Mesendoderm (in vitro differentiated cells): ENCODE measurements around the gene USP13.

ENCODE experiments used
- DNase-seq: peaks from one replicate; pipeline ENCODE4 v3.0.0; 2013
- H2AK5ac ChIP-seq: 2 replicates; pipeline ENCODE4 v1.6.1; 2013; ENCODE audit warnings: low read length, inconsistent platforms
- H2BK120ac ChIP-seq: 2 replicates; pipeline ENCODE4 v1.6.1; 2013; ENCODE audit warnings: low read depth, mild to moderate bottlenecking, low read length, moderate library complexity, mixed read lengths
- H2BK15ac ChIP-seq: replicated peaks from 2 replicates; pipeline ENCODE4 v1.6.1; 2013; ENCODE audit warnings: low read depth, mild to moderate bottlenecking, moderate library complexity
- H2BK5ac ChIP-seq: 2 replicates; pipeline ENCODE4 v1.6.1; 2013; ENCODE audit warnings: low read length, inconsistent platforms
- H3K18ac ChIP-seq: 2 replicates; pipeline ENCODE4 v1.6.1; 2013; ENCODE audit warnings: mild to moderate bottlenecking, low read length, mixed read lengths
- H3K23ac ChIP-seq: one replicate; pipeline ENCODE4 v1.6.1; 2013; ENCODE audit warnings: low read length
- H3K27ac ChIP-seq: 2 replicates; pipeline ENCODE4 v1.5.1; 2013; ENCODE audit warnings: low read depth, mild to moderate bottlenecking, inconsistent platforms, low read length, moderate library complexity
- H3K27me3 ChIP-seq: 2 replicates; pipeline ENCODE4 v1.6.1; 2013; ENCODE audit warnings: low read length, control low read depth, mild to moderate bottlenecking, inconsistent platforms; ENCODE audit not compliant: insufficient read depth, poor library complexity
- H3K36me3 ChIP-seq: 2 replicates; pipeline ENCODE4 v1.6.1; 2013; ENCODE audit warnings: low read length, inconsistent platforms; ENCODE audit not compliant: control insufficient read depth, insufficient read depth
- H3K4ac ChIP-seq: one replicate; pipeline ENCODE4 v1.6.1; 2013; ENCODE audit warnings: low read depth, mild to moderate bottlenecking, low read length, moderate library complexity
- H3K4me1 ChIP-seq: 2 replicates; pipeline ENCODE4 v1.6.1; 2013; ENCODE audit warnings: low read depth, low read length, inconsistent platforms; ENCODE audit not compliant: control insufficient read depth
- H3K4me2 ChIP-seq: 2 replicates; pipeline ENCODE4 v1.6.1; 2013; ENCODE audit warnings: low read length
- H3K4me3 ChIP-seq: 2 replicates; pipeline ENCODE4 v1.5.1; 2013; ENCODE audit warnings: mild to moderate bottlenecking, low read length
- H3K56ac ChIP-seq: one replicate; pipeline ENCODE4 v1.6.1; 2013; ENCODE audit warnings: low read length
- H3K79me1 ChIP-seq: 2 replicates; pipeline ENCODE4 v1.6.1; 2013; ENCODE audit warnings: low read length, inconsistent platforms
- H3K79me2 ChIP-seq: 2 replicates; pipeline ENCODE4 v1.6.1; 2013; ENCODE audit warnings: mild to moderate bottlenecking, low read length; ENCODE audit not compliant: control insufficient read depth, insufficient read depth
- H3K9ac ChIP-seq: 2 replicates; pipeline ENCODE4 v1.6.1; 2013; ENCODE audit warnings: low read length, inconsistent platforms
- H4K5ac ChIP-seq: one replicate; pipeline ENCODE4 v1.6.1; 2013; ENCODE audit warnings: low read length
- H4K8ac ChIP-seq: one replicate; pipeline ENCODE4 v1.6.1; 2013; ENCODE audit warnings: low read depth, mild to moderate bottlenecking, control low read depth, low read length, moderate library complexity
- WGBS: extraction: QIAGEN DNeasy Blood & Tissue Kit; methylation state at CpG from one replicate; pipeline ENCODE4 v1.1.7; 2013; ENCODE audit warnings: low lambda C conversion rate, missing lambda C conversion rate; ENCODE audit not compliant: insufficient coverage; ENCODE audit errors: extremely low coverage; 5-methylcytosine and 5-hydroxymethylcytosine counted together

The USP13 gene

DNA sequence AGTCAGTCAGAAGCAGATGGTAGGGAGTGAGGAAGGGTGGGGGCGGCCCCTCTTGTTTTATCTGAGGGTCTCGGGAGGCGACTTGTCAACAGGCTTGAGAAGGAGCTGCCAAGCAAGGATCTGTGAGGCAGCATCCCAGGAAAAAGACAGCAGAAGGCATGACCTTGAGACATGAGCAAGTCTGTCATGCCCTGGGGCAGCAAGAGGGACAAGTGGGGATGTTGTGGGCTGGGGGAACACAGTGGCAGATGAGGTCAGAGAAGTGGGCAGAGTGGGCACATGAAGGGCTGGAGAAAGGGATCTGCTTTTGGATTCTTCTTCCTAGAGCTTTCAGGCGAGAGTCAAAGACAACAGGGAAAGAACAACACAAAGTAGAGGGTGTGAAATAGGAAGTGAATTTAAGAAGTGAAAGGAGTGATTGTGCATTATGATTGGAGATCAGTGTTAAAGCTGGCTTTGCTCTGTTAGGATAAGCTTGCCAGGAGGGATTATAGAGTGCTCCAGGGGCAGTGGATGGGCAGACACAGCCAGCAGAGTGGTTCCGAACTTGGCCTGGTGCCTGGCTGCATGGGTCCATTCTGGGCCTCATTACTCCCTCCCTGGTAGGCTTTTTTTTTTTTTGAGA, 73.3 kb downstream of the USP13 start:
- Histone ChIP-seq H3K4me1 (no peaks in the 10 kb centered on the region), H2BK120ac (no peak overlapping the region), H3K36me3 (no peaks in the 10 kb centered on the region), H2AK5ac (no peak overlapping the region), H2BK5ac (no peak overlapping the region), H2BK15ac (no peak overlapping the region), H3K27me3 (no peaks in the 10 kb centered on the region), H3K79me1 (no peaks in the 10 kb centered on the region), H3K23ac (no peak overlapping the region), H3K4me2 (no peak overlapping the region), H3K4ac (no peak overlapping the region), H3K27ac (no peak overlapping the region), H3K9ac (no peak overlapping the region), H4K8ac (no peak overlapping the region), H3K4me3 (no peak overlapping the region), H3K79me2 (no peaks in the 10 kb centered on the region), H3K56ac (no peak overlapping the region), H3K18ac (no peak overlapping the region), H4K5ac (no peak overlapping the region)
- no CpG with 5 or more reads among the region's 5 CpGs for WGBS
- DNase-seq, result no peak

DNA sequence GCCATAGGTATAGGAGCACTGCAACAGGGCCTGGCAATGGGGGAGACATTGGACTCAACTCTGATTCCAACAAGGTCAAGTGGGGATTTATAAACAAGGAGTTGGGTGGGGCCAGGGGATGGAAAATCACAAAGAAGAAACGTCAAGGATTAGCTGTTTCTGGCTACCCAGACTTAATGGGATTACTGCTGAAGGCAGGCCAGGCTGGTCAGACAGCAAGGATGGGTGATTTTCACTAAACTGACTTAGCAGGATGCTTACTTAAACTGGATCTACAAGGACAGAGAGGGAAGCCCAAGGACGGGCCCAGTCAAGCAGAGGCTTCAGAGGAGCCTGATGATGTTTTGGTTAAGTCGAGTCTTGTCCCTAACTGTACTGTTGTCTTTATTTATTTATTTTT, 76.2 kb downstream of the USP13 start:
- H2BK120ac ChIP-seq, result no peak overlapping the region
- no peak overlapping the region for H3K18ac ChIP-seq
- H3K4ac ChIP-seq, result no peak overlapping the region
- no peaks in the 10 kb centered on the region for H3K27me3 ChIP-seq
- peaks cover 1% of the 10 kb centered on the region for H3K36me3 ChIP-seq
- no peak overlapping the region for H3K56ac ChIP-seq
- H3K79me2 ChIP-seq, result no peaks in the 10 kb centered on the region
- no peak overlapping the region for H2AK5ac ChIP-seq
- no peak overlapping the region for H3K9ac ChIP-seq
- H3K4me3 ChIP-seq, result no peak overlapping the region
- H4K8ac ChIP-seq, result no peak overlapping the region
- no peak overlapping the region for H3K4me2 ChIP-seq
- WGBS, result no CpG with 5 or more reads among the region's 3 CpGs
- no peak overlapping the region for H4K5ac ChIP-seq
- no peak for DNase-seq
- H3K4me1 ChIP-seq, result no peaks in the 10 kb centered on the region
- no peak overlapping the region for H2BK5ac ChIP-seq
- H3K27ac ChIP-seq, result no peak overlapping the region
- no peak overlapping the region for H3K23ac ChIP-seq
- no peak overlapping the region for H2BK15ac ChIP-seq
- no peaks in the 10 kb centered on the region for H3K79me1 ChIP-seq

DNA sequence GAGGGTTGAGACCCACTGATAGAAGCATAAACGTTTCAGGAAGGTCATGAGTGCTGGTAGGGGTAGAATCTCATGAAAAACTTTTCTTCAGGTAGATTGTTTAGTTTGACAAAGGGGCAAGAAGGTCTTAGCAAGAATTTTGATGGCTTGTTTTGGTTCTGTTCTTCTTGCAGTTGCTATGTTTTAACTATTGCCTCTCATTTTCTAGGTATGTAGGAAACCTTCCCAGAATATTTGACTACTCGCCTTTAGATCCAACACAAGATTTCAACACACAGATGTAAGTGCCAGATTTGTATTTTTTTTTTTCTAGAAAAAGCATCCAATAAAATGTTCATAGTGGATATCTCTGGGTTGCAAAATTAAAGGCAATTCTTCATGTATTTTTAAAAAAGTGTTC, 77.1 kb downstream of the USP13 start:
- H2BK5ac ChIP-seq, result no peak overlapping the region
- H3K18ac ChIP-seq, result no peak overlapping the region
- H4K5ac ChIP-seq, result no peak overlapping the region
- no peak overlapping the region for H3K9ac ChIP-seq
- no peak overlapping the region for H4K8ac ChIP-seq
- H3K4me2 ChIP-seq, result no peak overlapping the region
- no peaks in the 10 kb centered on the region for H3K79me2 ChIP-seq
- H3K27ac ChIP-seq, result no peak overlapping the region
- no CpG with 5 or more reads among the region's 2 CpGs for WGBS
- no peak overlapping the region for H2BK15ac ChIP-seq
- H3K79me1 ChIP-seq, result no peaks in the 10 kb centered on the region
- H3K27me3 ChIP-seq, result no peaks in the 10 kb centered on the region
- no peak overlapping the region for H3K4ac ChIP-seq
- no peak overlapping the region for H2AK5ac ChIP-seq
- no peak for DNase-seq
- no peak overlapping the region for H2BK120ac ChIP-seq
- peaks cover 1% of the 10 kb centered on the region for H3K36me3 ChIP-seq
- no peak overlapping the region for H3K23ac ChIP-seq
- no peak overlapping the region for H3K56ac ChIP-seq
- H3K4me1 ChIP-seq, result no peaks in the 10 kb centered on the region
- no peak overlapping the region for H3K4me3 ChIP-seq

DNA sequence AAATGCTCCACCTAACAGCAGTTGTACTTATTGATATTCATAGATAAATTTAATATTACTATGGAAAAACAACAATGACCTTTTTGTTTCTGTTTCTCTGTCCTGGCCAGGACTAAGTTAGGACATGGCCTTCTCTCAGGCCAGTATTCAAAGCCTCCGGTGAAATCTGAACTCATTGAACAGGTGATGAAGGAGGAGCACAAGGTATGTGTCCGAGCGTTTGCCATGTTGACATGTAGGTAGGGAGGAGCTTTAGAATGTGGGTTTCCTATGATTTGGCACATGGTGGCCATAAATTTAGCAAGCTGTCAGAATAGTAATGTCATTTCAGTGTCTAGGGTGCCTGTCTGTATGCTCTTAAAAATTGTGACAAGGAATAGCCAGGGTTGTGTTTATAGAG, 77.7 kb downstream of the USP13 start:
- H3K4me2 ChIP-seq, result no peak overlapping the region
- no CpG with 5 or more reads among the region's 3 CpGs for WGBS
- H3K23ac ChIP-seq, result no peak overlapping the region

DNA sequence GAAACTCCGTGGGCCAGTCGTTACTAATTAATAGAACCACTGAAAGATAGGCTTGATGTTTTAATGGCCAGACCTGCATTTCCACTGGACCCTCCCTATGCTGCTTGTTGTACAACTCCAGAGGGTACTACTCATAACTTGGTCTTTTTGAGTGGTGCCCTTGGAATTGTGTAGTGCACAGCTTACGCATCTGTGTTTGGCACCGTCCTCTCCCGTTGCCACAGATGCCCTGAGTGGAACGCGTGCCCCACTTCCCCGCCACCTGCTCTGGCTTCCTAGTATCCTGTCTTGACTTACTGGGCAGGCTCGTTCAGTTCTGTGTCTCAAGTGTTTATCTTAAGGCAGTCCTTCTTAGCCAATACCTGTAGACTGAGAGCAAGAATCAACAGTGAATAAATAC, 78.7 kb downstream of the USP13 start:
- no peak for DNase-seq
- Histone ChIP-seq H3K27me3 (no peaks in the 10 kb centered on the region), H2AK5ac (no peak overlapping the region), H3K79me2 (no peaks in the 10 kb centered on the region), H3K56ac (no peak overlapping the region), H3K27ac (no peak overlapping the region), H3K4me3 (no peak overlapping the region), H3K18ac (no peak overlapping the region), H3K4ac (no peak overlapping the region), H2BK15ac (no peak overlapping the region), H2BK120ac (no peak overlapping the region), H4K8ac (no peak overlapping the region), H3K36me3 (peaks cover 1% of the 10 kb centered on the region), H3K23ac (no peak overlapping the region), H4K5ac (no peak overlapping the region), H3K4me1 (no peaks in the 10 kb centered on the region), H3K4me2 (no peak overlapping the region), H3K79me1 (no peaks in the 10 kb centered on the region), H2BK5ac (no peak overlapping the region), H3K9ac (no peak overlapping the region)
- WGBS, result no CpG with 5 or more reads among the region's 9 CpGs

More for the DNA sequence above, 77.7 kb downstream of the USP13 start:
- H3K79me2 ChIP-seq, result no peaks in the 10 kb centered on the region
- no peaks in the 10 kb centered on the region for H3K79me1 ChIP-seq
- H4K5ac ChIP-seq, result no peak overlapping the region
- no peak overlapping the region for H3K9ac ChIP-seq
- peaks cover 1% of the 10 kb centered on the region for H3K36me3 ChIP-seq
- H3K18ac ChIP-seq, result no peak overlapping the region
- H3K4me1 ChIP-seq, result no peaks in the 10 kb centered on the region
- no peak overlapping the region for H3K4me3 ChIP-seq
- H3K27ac ChIP-seq, result no peak overlapping the region
- H2BK5ac ChIP-seq, result no peak overlapping the region
- H4K8ac ChIP-seq, result no peak overlapping the region
- H2AK5ac ChIP-seq, result no peak overlapping the region
- H3K4ac ChIP-seq, result no peak overlapping the region
- no peaks in the 10 kb centered on the region for H3K27me3 ChIP-seq
- no peak overlapping the region for H2BK15ac ChIP-seq
- no peak for DNase-seq
- H3K56ac ChIP-seq, result no peak overlapping the region
- no peak overlapping the region for H2BK120ac ChIP-seq

DNA sequence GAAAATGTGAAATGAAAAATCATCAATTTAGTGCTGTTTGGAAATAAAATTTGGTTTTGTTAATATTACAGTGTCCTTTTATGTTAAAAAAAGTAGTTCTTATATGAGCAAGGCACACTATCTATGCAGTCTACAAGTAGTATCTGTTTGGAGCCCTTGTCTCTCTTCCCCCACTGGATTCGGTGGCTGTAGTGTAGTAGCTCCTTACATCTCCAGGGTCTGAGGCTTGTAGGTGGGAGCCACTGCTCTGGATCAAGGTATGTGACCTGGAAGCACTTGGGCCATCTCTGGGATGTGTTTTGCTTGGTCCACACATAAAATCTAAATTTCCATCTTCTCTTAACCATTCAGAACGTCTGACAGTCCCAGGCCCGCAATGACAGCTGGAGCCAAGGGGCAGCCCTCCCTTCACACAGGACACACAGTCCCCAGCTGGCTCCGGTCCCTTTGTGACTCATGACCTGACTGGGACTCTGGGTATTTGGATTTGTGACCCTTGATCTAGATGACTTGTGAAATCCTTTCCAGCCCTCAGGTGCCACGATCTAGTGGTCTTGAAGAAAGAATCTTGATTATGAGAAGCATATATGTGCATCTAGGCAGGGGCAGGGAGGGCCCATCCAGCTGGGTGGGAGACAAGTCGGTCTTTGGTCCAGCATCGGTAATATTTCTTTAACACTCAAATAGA, 80.0 kb downstream of the USP13 start:
- Histone ChIP-seq H2BK15ac (no peak overlapping the region), H2BK5ac (no peak overlapping the region), H2AK5ac (no peak overlapping the region), H2BK120ac (no peak overlapping the region), H3K79me2 (no peaks in the 10 kb centered on the region), H3K9ac (no peak overlapping the region), H3K4ac (no peak overlapping the region), H3K4me2 (no peak overlapping the region), H4K5ac (no peak overlapping the region), H3K56ac (no peak overlapping the region), H3K4me3 (no peak overlapping the region), H3K18ac (no peak overlapping the region), H3K79me1 (no peaks in the 10 kb centered on the region), H3K27ac (no peak overlapping the region), H3K4me1 (no peaks in the 10 kb centered on the region), H3K27me3 (no peaks in the 10 kb centered on the region), H3K36me3 (peaks cover 1% of the 10 kb centered on the region), H3K23ac (no peak overlapping the region), H4K8ac (no peak overlapping the region)
- WGBS, result no CpG with 5 or more reads among the region's 7 CpGs
- no peak for DNase-seq
